Astrocyte (in vitro differentiated cells and primary cell): Measurements from ENCODE around the gene FAIM. TPM values are rescaled to one million over a fixed set of nuclear protein-coding genes. Genes with fewer than 3 reads are reported as not detected.
"Not testable (repeated sequence)": the region's sequence is repeated elsewhere in the genome, so short reads cannot be mapped to it uniquely, and the experiment has no call there.

Source experiments
- DNase-seq: peaks from one replicate; pipeline ENCODE4 v3.0.0-alpha.2; 2010; ENCODE audit warnings: low read depth
- FAIRE-seq: peaks from 2 replicates; lab custom pipeline; 2011; peaks lifted over from hg19 to GRCh38; lab: Jason Lieb, UNC
- H2AFZ ChIP-seq: 2 replicates; pipeline ENCODE4 v1.6.0; 2012; ENCODE audit warnings: low read depth, low read length, inconsistent platforms
- H3K27ac ChIP-seq: 2 replicates; pipeline ENCODE4 v1.5.1; 2011; ENCODE audit warnings: low read depth, low read length, inconsistent platforms
- H3K27me3 ChIP-seq: 2 replicates; pipeline ENCODE4 v1.6.0; 2011; ENCODE audit warnings: low read length, inconsistent platforms; ENCODE audit not compliant: insufficient read depth
- H3K36me3 ChIP-seq: 2 replicates; pipeline ENCODE4 v1.5.1; 2011; ENCODE audit warnings: low read length, inconsistent platforms; ENCODE audit not compliant: insufficient read depth
- H3K4me1 ChIP-seq: 2 replicates; pipeline ENCODE4 v1.5.1; 2011; ENCODE audit warnings: low read length, inconsistent platforms; ENCODE audit not compliant: insufficient read depth
- H3K4me2 ChIP-seq: 2 replicates; pipeline ENCODE4 v1.6.0; 2012; ENCODE audit warnings: low read length, inconsistent platforms
- H3K4me3 ChIP-seq: 2 replicates; pipeline ENCODE4 v1.5.1; 2011; ENCODE audit warnings: low read depth, mild to moderate bottlenecking, low read length, inconsistent platforms; ENCODE audit not compliant: insufficient read depth
- H3K79me2 ChIP-seq: 2 replicates; pipeline ENCODE4 v1.6.0; 2012; ENCODE audit warnings: mild to moderate bottlenecking, low read length, inconsistent platforms; ENCODE audit not compliant: insufficient read depth
- H3K9ac ChIP-seq: 2 replicates; pipeline ENCODE4 v1.6.0; 2012; ENCODE audit warnings: mild to moderate bottlenecking, low read length, inconsistent platforms
- H3K9me3 ChIP-seq: 2 replicates; pipeline ENCODE4 v1.5.1; 2012; ENCODE audit warnings: low read depth, mild to moderate bottlenecking, low read length, inconsistent platforms; ENCODE audit not compliant: insufficient read depth
- H4K20me1 ChIP-seq: 2 replicates; pipeline ENCODE4 v1.6.0; 2012; ENCODE audit warnings: low read length, inconsistent platforms; ENCODE audit not compliant: insufficient read depth
- H3K27ac Mint-ChIP-seq: one replicate; pipeline ENCODE4 v1.8.0; 2021; ENCODE audit warnings: mild to moderate bottlenecking, mixed read lengths; ENCODE audit not compliant: unreplicated experiment
- H3K27me3 Mint-ChIP-seq: one replicate; pipeline ENCODE4 v1.8.0; 2021; ENCODE audit warnings: low read depth, mixed read lengths; ENCODE audit not compliant: unreplicated experiment
- H3K36me3 Mint-ChIP-seq: one replicate; pipeline ENCODE4 v1.8.0; 2021; ENCODE audit warnings: low read depth, mixed read lengths; ENCODE audit not compliant: unreplicated experiment
- H3K4me1 Mint-ChIP-seq: one replicate; pipeline ENCODE4 v1.8.0; 2021; ENCODE audit warnings: low read depth, mixed read lengths; ENCODE audit not compliant: unreplicated experiment
- H3K4me3 Mint-ChIP-seq: one replicate; pipeline ENCODE4 v1.8.0; 2021; ENCODE audit warnings: mild to moderate bottlenecking, moderate library complexity, mixed read lengths; ENCODE audit not compliant: unreplicated experiment
- H3K9me3 Mint-ChIP-seq: one replicate; pipeline ENCODE4 v1.8.0; 2021; ENCODE audit warnings: mild to moderate bottlenecking, mixed read lengths; ENCODE audit not compliant: unreplicated experiment
- EZH2 ChIP-seq: IDR thresholded peaks from 2 replicates; pipeline ENCODE4 v1.6.1; 2012; ENCODE audit warnings: mild to moderate bottlenecking, low read length, inconsistent platforms; ENCODE audit not compliant: insufficient read depth
- total RNA-seq: library from RNA; stranded (reverse); gene quantifications from 2 replicates; pipeline ENCODE4 v1.2.1, GENCODE V29; 2021
- TF ChIP-seq, protein P1 (sequence below): IDR thresholded peaks from 2 replicates; pipeline ENCODE4 v1.5.1; 2011; ENCODE audit warnings: low read depth, mild to moderate bottlenecking, inconsistent platforms, low read length, moderate library complexity; ENCODE audit not compliant: insufficient read depth

FAIM gene
- total RNA-seq, 1 donor from 2014 or later = 8.3 TPM

DNA sequence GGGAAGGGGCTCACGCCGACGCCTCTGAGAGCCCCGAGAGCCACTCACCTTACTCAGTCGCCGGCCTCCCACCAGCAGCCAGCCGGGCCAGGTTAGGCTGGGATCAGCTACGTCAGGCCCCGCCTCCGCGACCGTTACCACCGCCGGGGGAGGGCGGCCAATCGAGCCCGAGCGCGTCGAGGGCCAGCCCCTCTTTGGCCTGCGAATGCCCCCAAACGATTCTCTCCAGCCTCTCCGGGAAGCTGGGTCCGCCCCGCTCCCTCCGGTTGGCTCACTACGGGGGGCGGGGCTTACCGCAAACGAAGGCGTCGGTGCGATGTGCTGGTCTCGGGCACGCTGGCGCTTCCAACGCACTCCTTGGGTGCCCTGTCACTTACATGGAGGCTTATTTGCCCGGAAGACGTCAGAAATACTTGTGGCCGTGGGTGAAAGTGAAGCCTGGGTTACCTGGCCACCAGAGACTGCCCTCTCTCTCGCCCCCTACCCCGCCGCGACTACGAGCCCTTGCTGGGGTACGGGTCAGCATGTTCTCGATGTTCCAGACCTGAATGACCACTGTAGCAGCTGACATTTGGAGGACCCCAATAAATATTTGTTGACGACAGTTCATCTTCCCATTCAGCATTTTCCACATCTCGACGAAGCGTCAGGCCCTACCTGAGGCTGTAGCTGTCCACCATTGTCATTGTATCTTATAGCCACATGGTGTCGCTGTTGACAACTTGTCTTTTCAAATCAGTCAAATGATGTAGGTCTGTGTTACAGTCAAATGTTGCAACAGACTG, 14.2 kb upstream of the FAIM start, which contains the start of gene CEP70:
Gene CEP70, minus strand, starts transcription at position 111 of the 785 bp plus-strand sequence. CDS start 21,333 bp downstream, outside the sequence.
- no peaks in the 10 kb centered on the region for H3K27me3 ChIP-seq
- peak; percentile 85 for DNase-seq
- peak; percentile 83 for FAIRE-seq
- no peaks in the 10 kb centered on the region for H3K9me3 ChIP-seq
- Mint-ChIP-seq H3K4me1 (peaks cover 3% of the 10 kb centered on the region), H3K36me3 (no peaks in the 10 kb centered on the region), H3K4me3 (peak within 1 kb of the TSS; percentile 92), H3K27ac (peak within 1 kb of the TSS; percentile 81), H3K27me3 (no peaks in the 10 kb centered on the region), H3K9me3 (no peaks in the 10 kb centered on the region)
- TF ChIP-seq, protein P1, sequence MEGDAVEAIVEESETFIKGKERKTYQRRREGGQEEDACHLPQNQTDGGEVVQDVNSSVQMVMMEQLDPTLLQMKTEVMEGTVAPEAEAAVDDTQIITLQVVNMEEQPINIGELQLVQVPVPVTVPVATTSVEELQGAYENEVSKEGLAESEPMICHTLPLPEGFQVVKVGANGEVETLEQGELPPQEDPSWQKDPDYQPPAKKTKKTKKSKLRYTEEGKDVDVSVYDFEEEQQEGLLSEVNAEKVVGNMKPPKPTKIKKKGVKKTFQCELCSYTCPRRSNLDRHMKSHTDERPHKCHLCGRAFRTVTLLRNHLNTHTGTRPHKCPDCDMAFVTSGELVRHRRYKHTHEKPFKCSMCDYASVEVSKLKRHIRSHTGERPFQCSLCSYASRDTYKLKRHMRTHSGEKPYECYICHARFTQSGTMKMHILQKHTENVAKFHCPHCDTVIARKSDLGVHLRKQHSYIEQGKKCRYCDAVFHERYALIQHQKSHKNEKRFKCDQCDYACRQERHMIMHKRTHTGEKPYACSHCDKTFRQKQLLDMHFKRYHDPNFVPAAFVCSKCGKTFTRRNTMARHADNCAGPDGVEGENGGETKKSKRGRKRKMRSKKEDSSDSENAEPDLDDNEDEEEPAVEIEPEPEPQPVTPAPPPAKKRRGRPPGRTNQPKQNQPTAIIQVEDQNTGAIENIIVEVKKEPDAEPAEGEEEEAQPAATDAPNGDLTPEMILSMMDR = peak; percentile 94
- no peak for TF ChIP-seq EZH2
- H3K79me2 ChIP-seq = no peaks in the 10 kb centered on the region
- H3K27ac ChIP-seq = peak within 1 kb of the TSS; percentile 79
- peak within 1 kb of the TSS; percentile 90 for H3K9ac ChIP-seq
- peak within 1 kb of the TSS; percentile 100 for H2AFZ ChIP-seq
- peak within 1 kb of the TSS; percentile 90 for H3K4me3 ChIP-seq
- no peaks in the 10 kb centered on the region for H4K20me1 ChIP-seq
- H3K36me3 ChIP-seq = no peaks in the 10 kb centered on the region
- peak within 1 kb of the TSS; percentile 100 for H3K4me2 ChIP-seq
- H3K4me1 ChIP-seq = peaks cover 3% of the 10 kb centered on the region

GRCh38 chr3:138594935-138595610, 13.5 kb upstream of the FAIM start:
- H3K36me3 Mint-ChIP-seq = no peaks in the 10 kb centered on the region
- peaks cover 3% of the 10 kb centered on the region for H3K4me1 ChIP-seq
- peaks cover 3% of the 10 kb centered on the region for H3K4me1 Mint-ChIP-seq
- H3K27me3 ChIP-seq = no peaks in the 10 kb centered on the region
- no peak for FAIRE-seq
- no peak for TF ChIP-seq EZH2
- TF ChIP-seq, protein P1 = no peak
- DNase-seq = no peak
- peak overlapping the region; percentile 90 for H3K9ac ChIP-seq
- no peaks in the 10 kb centered on the region for H3K9me3 ChIP-seq
- no peaks in the 10 kb centered on the region for H3K27me3 Mint-ChIP-seq
- H3K4me3 Mint-ChIP-seq = peak overlapping the region; percentile 92
- peak overlapping the region; percentile 100 for H2AFZ ChIP-seq
- no peaks in the 10 kb centered on the region for H3K79me2 ChIP-seq
- no peaks in the 10 kb centered on the region for H3K9me3 Mint-ChIP-seq
- H3K36me3 ChIP-seq = no peaks in the 10 kb centered on the region
- no peaks in the 10 kb centered on the region for H4K20me1 ChIP-seq
- no peak overlapping the region for H3K27ac ChIP-seq
- H3K4me2 ChIP-seq = peak overlapping the region; percentile 100
- H3K4me3 ChIP-seq = peak overlapping the region; percentile 90
- no peak overlapping the region for H3K27ac Mint-ChIP-seq

GRCh38 chr3:138597186-138597976, 11.2 kb upstream of the FAIM start:
- not testable (repeated sequence) for FAIRE-seq, H3K79me2 ChIP-seq, H3K4me3 ChIP-seq, H3K9ac ChIP-seq, H3K4me1 Mint-ChIP-seq, H3K27ac ChIP-seq, H3K4me2 ChIP-seq, H3K36me3 Mint-ChIP-seq, H3K36me3 ChIP-seq, H3K27me3 Mint-ChIP-seq, H3K4me1 ChIP-seq, H2AFZ ChIP-seq, H3K4me3 Mint-ChIP-seq, H4K20me1 ChIP-seq, H3K9me3 ChIP-seq, H3K9me3 Mint-ChIP-seq, H3K27me3 ChIP-seq, DNase-seq
- H3K27ac Mint-ChIP-seq = peak overlapping the region; percentile 4
